Kidney epithelial cell (primary cell): ENCODE data around the gene RNF111. TPM values are rescaled to one million over a fixed set of nuclear protein-coding genes. Genes with fewer than 3 reads are reported as not detected.
A peak's percentile ranks its signal among the peaks of the same experiment; 100 is the strongest.

ENCODE experiments used
- DNase-seq: peaks from one replicate; pipeline ENCODE4 v3.0.0-alpha.2; 2010; ENCODE audit warnings: low read depth
- H3K27me3 ChIP-seq: 2 replicates; pipeline ENCODE4 v1.6.0; 2011; ENCODE audit warnings: low read length; ENCODE audit not compliant: control insufficient read depth, insufficient read depth
- H3K36me3 ChIP-seq: 2 replicates; pipeline ENCODE4 v1.5.1; 2011; ENCODE audit warnings: low read length; ENCODE audit not compliant: control insufficient read depth, insufficient read depth
- H3K4me3 ChIP-seq: 2 replicates; pipeline ENCODE4 v1.5.1; 2011; ENCODE audit warnings: low read depth, mild to moderate bottlenecking, control low read depth, low read length
- CTCF ChIP-seq: IDR thresholded peaks from 2 replicates; pipeline ENCODE4 v1.5.1; 2011; ENCODE audit warnings: mild to moderate bottlenecking, moderate library complexity, low read length, control low read depth, inconsistent platforms; ENCODE audit not compliant: insufficient read depth, poor library complexity, severe bottlenecking
- total RNA-seq: library from RNA; depleted of rRNA; stranded (reverse); fragments of >200 nt; gene quantifications from 2 replicates; pipeline ENCODE4 v1.2.3, GENCODE V29; 2015

Gene RNF111
- total RNA-seq, 1 donor from 2014 or later: 18.0 TPM

- no peaks in the 10 kb centered on the region for H3K27me3 ChIP-seq
- peaks cover 1% of the 10 kb centered on the region for H3K36me3 ChIP-seq
- no peak for TF ChIP-seq CTCF
- no peak for DNase-seq
- H3K4me3 ChIP-seq: no peak overlapping the region
Measured at GRCh38 chr15:59131456-59131855, 144.0 kb downstream of the RNF111 start.

GRCh38 chr15:59131969-59132562, 144.6 kb downstream of the RNF111 start:
- DNase-seq: no peak
- no peak for TF ChIP-seq CTCF
- Histone ChIP-seq H3K4me3 (no peak overlapping the region), H3K36me3 (peaks cover 4% of the 10 kb centered on the region), H3K27me3 (no peaks in the 10 kb centered on the region)

GRCh38 chr15:59133929-59134427, 146.5 kb downstream of the RNF111 start:
- DNase-seq: no peak
- peaks cover 4% of the 10 kb centered on the region for H3K36me3 ChIP-seq
- H3K27me3 ChIP-seq: no peaks in the 10 kb centered on the region
- TF ChIP-seq CTCF: no peak
- no peak overlapping the region for H3K4me3 ChIP-seq

- DNase-seq: no peak
- no peak for TF ChIP-seq CTCF
- peaks cover 4% of the 10 kb centered on the region for H3K36me3 ChIP-seq
Measured at GRCh38 chr15:59137566-59137965, 150.1 kb downstream of the RNF111 start.

GRCh38 chr15:59138243-59138642, 150.8 kb downstream of the RNF111 start:
- H3K27me3 ChIP-seq: no peaks in the 10 kb centered on the region
- no peak overlapping the region for H3K4me3 ChIP-seq
- DNase-seq: no peak
- TF ChIP-seq CTCF: peak; percentile 85
- peaks cover 4% of the 10 kb centered on the region for H3K36me3 ChIP-seq

More at GRCh38 chr15:59137566-59137965, 150.1 kb downstream of the RNF111 start:
- no peaks in the 10 kb centered on the region for H3K27me3 ChIP-seq
- H3K4me3 ChIP-seq: no peak overlapping the region
